Mucosa of descending colon (tissue), 3 donors: ENCODE measurements around the gene ABHD8. TPM values are rescaled to one million over a fixed set of nuclear protein-coding genes. Genes with fewer than 3 reads are reported as not detected.
"Not testable (repeated sequence)": the region's sequence is repeated elsewhere in the genome, so short reads cannot be mapped to it uniquely, and the experiment has no call there.

Source experiments
- ATAC-seq: fragments of 200-7000 bp; cut with Tn5 transposase; one replicate; pipeline ENCODE4 v1.9.1; 2020; ENCODE audit warnings: mild to moderate bottlenecking, moderate library complexity
- DNase-seq, 3 donors: peaks; one replicate each; pipeline ENCODE4 v3.0.0-alpha.2; 2020
- H3K36me3 ChIP-seq: fragments of 200-600 bp; one replicate; pipeline ENCODE4 v1.8.0; 2021; ENCODE audit warnings: low read depth, mild to moderate bottlenecking
- H3K4me1 ChIP-seq: fragments of 200-600 bp; one replicate; pipeline ENCODE4 v1.8.0; 2021; ENCODE audit warnings: low read depth, mild to moderate bottlenecking
- H3K4me3 ChIP-seq: fragments of 200-600 bp; one replicate; pipeline ENCODE4 v1.8.0; 2021; ENCODE audit warnings: mild to moderate bottlenecking
- H3K9me3 ChIP-seq: fragments of 200-600 bp; one replicate; pipeline ENCODE4 v1.8.0; 2021; ENCODE audit warnings: mild to moderate bottlenecking
- intact Hi-C, 2 donors: fragments of 100-400 bp; cut with DNase I in 1 of 2; cut with micrococcal nuclease in 1 of 2; formaldehyde crosslinking; loops; one replicate each; pipeline versions ENCODE4 v1.11.0 to v1.11.1; 2022; cut with DNase I, micrococcal nuclease
- total RNA-seq, 3 donors: library from RNA; stranded (reverse); fragmentation: NEBNext Ultra II Directional in 2 of 3; extraction: Animal tissue kit (Norgen Biotek cat#: 25700) in 2 of 3; gene quantifications; one replicate each; pipeline versions ENCODE4 v1.2.1 to v1.2.4, GENCODE V29; 2021 to 2023
- TF ChIP-seq, protein P1 (sequence below): fragments of 200-600 bp; IDR thresholded peaks from one replicate; pipeline ENCODE4 v1.8.0; 2022; ENCODE audit warnings: antibody characterized with exemption, mild to moderate bottlenecking
- donor health status: DM: no; HTN: no; CAD: no; lungs with moderate emphysema.
- donor health status: DM: no; HTN: no; CAD: no.
- donor health status: DM: no; HTN: yes; CAD: no.

ABHD8 gene
- total RNA-seq, 3 donors from 2014 or later, result 3.0 to 18.0 (median 4.5) TPM

- intact Hi-C loops, result no loop called here
- DNase-seq (peak in 1 of 3 donors; percentile 61), ATAC-seq (no peak)
- Histone ChIP-seq H3K4me1 (peaks cover 16% of the 10 kb centered on the region), H3K36me3 (no peaks in the 10 kb centered on the region), H3K4me3 (no peak overlapping the region), H3K9me3 (no peaks in the 10 kb centered on the region)
- TF ChIP-seq, protein P1, sequence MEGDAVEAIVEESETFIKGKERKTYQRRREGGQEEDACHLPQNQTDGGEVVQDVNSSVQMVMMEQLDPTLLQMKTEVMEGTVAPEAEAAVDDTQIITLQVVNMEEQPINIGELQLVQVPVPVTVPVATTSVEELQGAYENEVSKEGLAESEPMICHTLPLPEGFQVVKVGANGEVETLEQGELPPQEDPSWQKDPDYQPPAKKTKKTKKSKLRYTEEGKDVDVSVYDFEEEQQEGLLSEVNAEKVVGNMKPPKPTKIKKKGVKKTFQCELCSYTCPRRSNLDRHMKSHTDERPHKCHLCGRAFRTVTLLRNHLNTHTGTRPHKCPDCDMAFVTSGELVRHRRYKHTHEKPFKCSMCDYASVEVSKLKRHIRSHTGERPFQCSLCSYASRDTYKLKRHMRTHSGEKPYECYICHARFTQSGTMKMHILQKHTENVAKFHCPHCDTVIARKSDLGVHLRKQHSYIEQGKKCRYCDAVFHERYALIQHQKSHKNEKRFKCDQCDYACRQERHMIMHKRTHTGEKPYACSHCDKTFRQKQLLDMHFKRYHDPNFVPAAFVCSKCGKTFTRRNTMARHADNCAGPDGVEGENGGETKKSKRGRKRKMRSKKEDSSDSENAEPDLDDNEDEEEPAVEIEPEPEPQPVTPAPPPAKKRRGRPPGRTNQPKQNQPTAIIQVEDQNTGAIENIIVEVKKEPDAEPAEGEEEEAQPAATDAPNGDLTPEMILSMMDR, result no peak
These were observed 2.1 kb downstream of the ABHD8 start for GRCh38 chr19:17300992-17301619.

- no peaks in the 10 kb centered on the region for H3K9me3 ChIP-seq
- H3K36me3 ChIP-seq, result no peaks in the 10 kb centered on the region
- H3K4me1 ChIP-seq, result peaks cover 8% of the 10 kb centered on the region
- ATAC-seq, result no peak
- TF ChIP-seq, protein P1, result no peak
- intact Hi-C loops, result loop anchor here in 1 of 2 donors (10.0 kb wide), 1 partner anchor 98 kb away; the partner anchor contains the start of gene CCDC194
- DNase-seq, result no peak
- no peak overlapping the region for H3K4me3 ChIP-seq
These were observed 6.2 kb downstream of the ABHD8 start for GRCh38 chr19:17296976-17297375.

- H3K4me3 ChIP-seq, result no peak overlapping the region
These were observed 7.0 kb downstream of the ABHD8 start for GRCh38 chr19:17296273-17296672.

DNA sequence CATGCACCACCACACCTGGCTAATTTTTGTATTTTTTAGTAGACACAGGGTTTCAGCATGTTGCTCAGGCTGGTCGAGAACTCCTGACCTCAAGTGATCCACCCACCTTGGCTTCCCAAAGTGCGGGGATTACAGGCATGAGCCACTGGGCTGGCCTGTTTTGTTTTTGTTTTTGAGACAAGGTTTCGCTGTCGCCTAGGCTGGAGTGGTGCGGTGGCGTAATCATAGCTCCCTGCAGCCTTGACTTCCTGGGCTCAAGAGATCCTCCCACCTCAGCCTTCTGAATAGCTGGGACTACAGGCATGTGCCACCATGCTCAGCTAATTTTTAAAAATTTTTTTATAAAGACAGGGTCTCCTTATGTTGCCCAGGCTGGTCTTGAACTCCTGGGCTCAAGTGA, 7.7 kb downstream of the ABHD8 start:
- ATAC-seq, H3K4me3 ChIP-seq, H3K9me3 ChIP-seq, H3K36me3 ChIP-seq, DNase-seq: not testable (repeated sequence)
- intact Hi-C loops, result loop anchor here in 1 of 2 donors (10.0 kb wide), 1 partner anchor 99 kb away; the partner anchor contains the start of gene CCDC194
- H3K4me1 ChIP-seq, result peaks cover 11% of the 10 kb centered on the region

More at GRCh38 chr19:17296273-17296672, 7.0 kb downstream of the ABHD8 start:
- no peak for ATAC-seq
- no peak for DNase-seq
- Histone ChIP-seq H3K4me1 (peaks cover 11% of the 10 kb centered on the region), H3K36me3 (no peaks in the 10 kb centered on the region), H3K9me3 (no peaks in the 10 kb centered on the region)
- intact Hi-C loops, result loop anchor here in 1 of 2 donors (10.0 kb wide), 1 partner anchor 99 kb away; the partner anchor contains the start of gene CCDC194
- TF ChIP-seq, protein P1, result no peak

DNA sequence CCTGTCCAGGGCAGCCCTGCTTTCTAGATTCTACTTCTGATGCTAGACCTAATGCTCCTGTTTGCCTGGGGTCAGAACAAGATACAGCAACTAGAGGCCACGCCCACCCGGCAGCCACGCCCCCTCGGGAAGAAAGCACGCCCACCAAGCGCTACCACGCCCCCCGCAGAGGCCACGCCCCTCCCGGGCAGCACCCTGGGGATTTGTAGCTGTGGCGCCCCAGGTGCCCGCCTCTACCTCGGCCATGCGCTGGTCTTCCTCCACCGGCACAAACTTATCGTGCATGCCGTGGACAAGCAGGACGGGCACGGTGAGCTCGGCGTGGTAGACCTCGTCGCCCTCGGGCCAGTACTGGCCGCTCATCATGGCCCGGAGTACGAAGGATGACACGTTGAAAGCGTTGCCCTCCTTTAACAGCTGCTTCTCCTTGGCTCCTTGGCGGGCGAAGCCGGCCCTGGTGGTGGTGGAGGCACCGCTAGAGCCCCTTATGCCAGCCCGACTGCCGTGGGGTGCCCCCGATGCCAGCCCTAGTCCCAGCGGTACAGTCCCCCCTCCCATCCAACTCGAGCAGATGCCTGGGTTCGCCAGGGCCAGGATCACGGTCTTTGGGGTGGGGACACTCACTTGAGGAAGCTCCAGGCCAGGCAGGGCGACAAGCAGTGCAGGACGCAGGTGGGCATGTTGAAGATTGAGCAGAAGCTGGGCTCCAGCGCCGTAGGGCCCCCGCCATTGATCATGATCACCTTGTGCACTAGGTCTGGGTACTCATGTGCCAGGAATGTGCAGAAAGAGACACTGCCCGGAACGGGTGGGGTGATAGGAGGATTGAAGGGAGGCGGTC, 9.0 kb downstream of the ABHD8 start:
- TF ChIP-seq, protein P1, result no peak
- ATAC-seq (peak; percentile 35), DNase-seq (peak; percentile 62 to 73 (median 72))
- intact Hi-C loops, result loop anchor here in 1 of 2 donors (10.0 kb wide), 1 partner anchor 101 kb away; the partner anchor contains the start of gene CCDC194
- no peaks in the 10 kb centered on the region for H3K36me3 ChIP-seq
- H3K4me3 ChIP-seq, result no peak overlapping the region
- H3K9me3 ChIP-seq, result no peaks in the 10 kb centered on the region
- H3K4me1 ChIP-seq, result peaks cover 11% of the 10 kb centered on the region

- no peak for ATAC-seq
These were observed 9.6 kb downstream of the ABHD8 start for GRCh38 chr19:17293605-17294004.

More at GRCh38 chr19:17293605-17294004, 9.6 kb downstream of the ABHD8 start:
- H3K36me3 ChIP-seq, result no peaks in the 10 kb centered on the region
- H3K4me3 ChIP-seq, result no peak overlapping the region
- TF ChIP-seq, protein P1, result no peak
- no peak for DNase-seq
- intact Hi-C loops, result loop anchor here in 1 of 2 donors (10.0 kb wide), 1 partner anchor 101 kb away; the partner anchor contains the start of gene CCDC194
- H3K4me1 ChIP-seq, result peaks cover 11% of the 10 kb centered on the region
- no peaks in the 10 kb centered on the region for H3K9me3 ChIP-seq
